Measurements from ENCODE around the gene MAGI1.

DNA sequence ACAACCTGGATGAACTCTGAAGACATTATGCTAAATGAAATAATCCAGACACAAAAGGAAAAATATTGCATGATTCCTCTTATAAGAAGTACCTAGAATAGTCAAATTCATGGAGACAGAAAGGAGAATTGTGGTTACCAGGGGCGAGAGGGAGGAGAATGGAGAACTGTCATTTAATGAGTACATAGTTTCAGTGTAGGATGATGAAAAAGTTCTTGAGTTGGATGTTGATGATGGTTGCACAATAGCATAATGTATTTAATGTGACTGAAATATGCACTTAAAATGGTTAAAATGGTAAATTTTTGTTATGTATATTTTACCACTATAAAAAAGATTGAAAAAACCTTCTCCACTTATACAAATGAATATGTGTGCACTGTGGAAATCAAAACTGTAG, 469.6 kb downstream of the MAGI1 start:
- TF ChIP-seq, protein P1, sequence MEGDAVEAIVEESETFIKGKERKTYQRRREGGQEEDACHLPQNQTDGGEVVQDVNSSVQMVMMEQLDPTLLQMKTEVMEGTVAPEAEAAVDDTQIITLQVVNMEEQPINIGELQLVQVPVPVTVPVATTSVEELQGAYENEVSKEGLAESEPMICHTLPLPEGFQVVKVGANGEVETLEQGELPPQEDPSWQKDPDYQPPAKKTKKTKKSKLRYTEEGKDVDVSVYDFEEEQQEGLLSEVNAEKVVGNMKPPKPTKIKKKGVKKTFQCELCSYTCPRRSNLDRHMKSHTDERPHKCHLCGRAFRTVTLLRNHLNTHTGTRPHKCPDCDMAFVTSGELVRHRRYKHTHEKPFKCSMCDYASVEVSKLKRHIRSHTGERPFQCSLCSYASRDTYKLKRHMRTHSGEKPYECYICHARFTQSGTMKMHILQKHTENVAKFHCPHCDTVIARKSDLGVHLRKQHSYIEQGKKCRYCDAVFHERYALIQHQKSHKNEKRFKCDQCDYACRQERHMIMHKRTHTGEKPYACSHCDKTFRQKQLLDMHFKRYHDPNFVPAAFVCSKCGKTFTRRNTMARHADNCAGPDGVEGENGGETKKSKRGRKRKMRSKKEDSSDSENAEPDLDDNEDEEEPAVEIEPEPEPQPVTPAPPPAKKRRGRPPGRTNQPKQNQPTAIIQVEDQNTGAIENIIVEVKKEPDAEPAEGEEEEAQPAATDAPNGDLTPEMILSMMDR (IDR thresholded peaks at IDR 0.05), result no peak
- TF ChIP-seq EP300 (IDR thresholded peaks at IDR 0.05), result no peak
- TF ChIP-seq POLR2A (IDR thresholded peaks at IDR 0.05), result no peak
- TF ChIP-seq POLR2AphosphoS5 (IDR thresholded peaks at IDR 0.05), result no peak
